GM18519 (cell line): ENCODE data around the gene RAD51B.
"Not testable (repeated sequence)": the region's sequence is repeated elsewhere in the genome, so short reads cannot be mapped to it uniquely, and the experiment has no call there.

Experiments
- ATAC-seq: cut with Tn5 transposase; IDR thresholded peaks from one replicate; pipeline ENCODE4 v1.9.1; 2021; ENCODE audit warnings: mild to moderate bottlenecking, moderate library complexity; ENCODE audit not compliant: unreplicated experiment, low FRiP score

RAD51B gene

DNA sequence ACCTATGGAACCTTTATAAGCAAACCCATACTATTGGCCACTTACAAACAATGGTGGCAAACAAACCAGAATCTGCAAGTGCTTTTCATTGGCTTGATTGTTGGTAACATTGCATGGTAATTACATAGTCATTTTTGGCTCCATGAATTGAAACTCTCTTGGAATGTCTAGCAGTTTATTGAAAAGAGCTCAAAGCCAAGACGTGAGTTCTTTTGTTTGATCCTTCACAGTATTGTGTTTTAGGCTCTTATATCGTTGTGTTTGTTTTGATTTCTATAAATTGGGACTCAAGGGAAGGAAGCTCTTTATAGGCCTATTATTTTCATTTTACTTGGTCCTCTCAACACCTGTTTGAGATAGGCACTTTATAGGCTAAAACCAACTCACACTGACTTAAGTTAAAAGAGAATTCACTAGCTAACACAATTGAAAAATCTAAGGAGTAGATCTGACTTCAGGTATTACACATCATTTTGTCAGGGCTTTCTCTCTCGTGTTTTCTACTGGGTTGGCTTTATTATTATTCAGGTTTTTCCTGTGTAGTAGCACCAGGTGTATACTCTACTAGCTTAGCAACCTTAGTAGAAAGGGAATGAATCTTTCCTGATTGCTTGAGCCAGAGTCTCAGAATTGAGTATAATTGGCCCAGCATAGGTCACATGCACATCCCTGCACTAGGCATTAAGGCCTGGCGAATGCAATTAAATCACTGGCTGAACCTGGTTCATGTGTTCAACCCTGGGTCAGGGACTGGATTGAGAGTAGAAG is 341.4 kb downstream of the RAD51B start:
- no peak for ATAC-seq

DNA sequence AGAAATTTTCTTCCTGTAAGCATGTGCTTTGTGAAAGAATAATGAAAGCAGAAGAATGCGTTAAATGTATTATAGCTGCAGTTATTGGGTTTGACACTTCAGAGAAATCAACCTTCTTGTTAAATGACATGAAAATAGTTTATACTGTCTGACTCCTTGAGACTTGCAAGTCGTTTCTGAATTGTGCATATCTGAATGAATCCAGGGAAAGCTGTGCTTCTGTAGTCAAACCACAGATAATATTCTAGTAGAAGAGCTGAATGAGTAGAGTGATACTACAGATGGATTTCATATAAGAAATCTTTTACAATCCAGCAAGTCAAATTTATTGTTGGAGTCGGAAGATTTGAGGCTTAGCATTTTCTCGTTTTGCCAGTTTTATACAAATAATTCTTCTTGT is 343.3 kb downstream of the RAD51B start:
- no peak for ATAC-seq

DNA sequence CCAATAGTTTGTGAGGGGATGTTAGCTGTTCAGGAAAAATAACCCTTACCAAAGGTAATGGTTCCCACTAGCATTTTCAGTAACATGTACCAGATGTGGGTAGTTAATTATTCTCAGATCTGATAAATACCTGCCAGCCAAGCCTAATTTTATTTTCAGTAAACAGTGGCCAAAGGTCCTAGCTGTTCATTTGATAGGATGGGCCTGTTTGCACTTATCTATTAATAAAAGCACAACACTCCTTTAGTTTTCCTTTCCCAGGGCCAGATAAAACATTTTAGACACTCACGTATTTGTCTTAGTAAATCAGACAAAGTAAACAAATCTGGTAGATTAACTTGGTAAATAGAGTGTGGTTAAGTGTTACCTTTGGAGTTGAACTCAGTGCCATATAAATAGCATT is 345.1 kb downstream of the RAD51B start:
- ATAC-seq: no peak

DNA sequence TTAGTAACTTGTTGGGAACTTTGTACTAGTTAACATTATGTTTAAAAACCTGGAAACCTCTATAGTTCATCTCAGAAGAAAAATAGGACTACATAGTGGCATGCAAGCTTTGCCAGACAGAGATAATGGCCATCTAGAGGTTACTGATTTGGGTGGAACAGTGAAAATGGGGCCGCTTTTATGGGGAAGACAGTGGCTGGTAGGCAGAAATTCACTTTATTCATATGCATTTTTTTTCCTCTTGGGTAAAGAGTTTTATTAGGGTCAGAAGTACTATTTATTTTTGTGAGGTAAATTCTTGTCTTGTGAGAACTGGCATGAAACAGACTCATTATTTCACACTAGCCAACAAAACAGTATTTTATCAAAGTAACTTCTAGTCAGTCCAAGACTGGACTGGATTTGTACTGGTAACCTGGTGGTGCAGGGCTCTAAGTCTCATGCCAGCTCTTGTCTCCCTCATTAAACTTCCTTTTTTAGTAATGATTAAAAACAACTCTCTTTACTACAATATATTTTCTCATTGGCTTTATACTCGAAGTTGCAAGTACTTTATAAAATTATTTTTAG is 345.8 kb downstream of the RAD51B start:
- no peak for ATAC-seq

- ATAC-seq: no peak
Measured at GRCh38 chr14:68166731-68167382, 347.3 kb downstream of the RAD51B start.

DNA sequence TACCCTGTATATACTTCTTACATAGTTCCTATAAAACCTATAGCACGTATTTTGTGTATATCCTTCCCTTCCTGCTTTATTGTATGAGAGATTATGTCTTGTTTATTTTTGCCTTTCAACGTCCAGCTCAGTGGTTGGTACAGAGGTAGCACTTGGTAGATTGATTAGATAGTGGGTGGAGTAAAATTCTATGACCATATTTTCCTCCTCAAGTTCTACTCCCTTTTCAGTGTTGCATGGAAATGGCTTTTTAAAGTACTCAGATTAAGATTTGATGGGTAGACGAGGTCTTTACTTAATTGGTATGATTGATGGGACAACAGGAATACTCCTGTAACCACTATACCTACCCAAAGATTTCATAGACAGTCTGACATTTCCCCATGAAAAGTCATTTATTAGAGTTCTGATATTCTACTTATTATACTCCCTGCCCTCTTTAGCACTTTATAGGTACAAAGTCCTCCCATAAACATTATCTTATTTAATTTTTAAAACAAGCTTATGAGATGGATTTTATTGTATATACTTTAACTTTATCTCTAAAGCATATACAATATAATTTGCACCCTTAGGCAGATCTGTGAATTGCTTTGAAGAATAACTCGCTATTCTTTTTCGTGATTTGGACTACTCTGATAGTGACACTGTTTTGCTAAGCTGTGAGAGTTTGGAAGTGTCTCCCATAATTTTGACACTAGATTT is 348.0 kb downstream of the RAD51B start:
- ATAC-seq: no peak

DNA sequence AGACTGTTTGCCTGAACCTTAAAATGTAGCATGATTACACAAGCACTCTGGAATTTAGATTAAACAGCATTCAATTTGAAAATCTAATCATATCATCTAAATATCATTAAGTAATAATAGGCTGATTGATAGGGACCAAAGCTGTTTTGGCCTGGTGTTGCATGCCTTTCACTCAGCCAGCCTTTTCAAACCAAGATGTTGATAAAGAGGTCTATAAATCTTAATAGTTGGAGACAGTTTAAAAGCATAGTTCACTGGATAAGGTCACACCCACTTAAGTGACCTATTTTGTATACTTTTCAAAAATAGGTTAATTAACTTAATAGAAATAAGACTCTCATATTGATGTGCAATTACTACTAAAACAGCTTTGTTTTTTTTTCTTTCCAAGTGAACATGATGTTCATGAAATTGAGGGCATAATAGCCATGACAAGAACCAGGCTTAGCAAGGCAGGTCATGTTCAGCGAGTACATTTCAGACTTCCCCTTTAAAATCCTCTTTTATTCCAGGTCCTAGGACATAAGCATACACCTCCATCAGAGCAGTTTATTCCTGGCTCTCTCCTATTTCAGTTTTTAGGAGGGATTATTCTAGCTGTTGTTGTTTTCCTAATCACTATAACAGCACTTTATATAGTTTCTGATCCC is 349.0 kb downstream of the RAD51B start:
- ATAC-seq: no peak

- no peak for ATAC-seq
Measured at GRCh38 chr14:68172216-68172615, 352.6 kb downstream of the RAD51B start.

DNA sequence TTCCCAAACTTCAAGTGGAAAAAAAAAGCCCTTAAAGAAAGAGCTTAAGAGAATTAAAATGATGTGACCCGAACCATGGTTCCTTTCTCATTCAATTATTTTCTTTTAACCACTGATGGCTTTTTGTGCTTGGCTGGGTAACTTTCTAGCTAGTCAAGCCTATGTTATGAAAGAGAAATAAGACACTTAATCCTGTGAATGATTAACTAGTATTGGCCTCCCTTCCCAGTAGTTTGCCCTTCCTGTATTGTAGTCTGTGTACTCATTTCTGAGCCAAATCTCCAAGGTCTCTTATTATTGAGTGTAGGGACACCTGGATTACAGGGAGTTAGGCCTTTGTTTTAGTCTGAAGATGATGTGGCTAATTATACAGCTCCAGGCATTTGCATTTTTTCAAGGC is 353.0 kb downstream of the RAD51B start:
- no peak for ATAC-seq

- no peak for ATAC-seq
Measured at GRCh38 chr14:68173227-68173972, 353.8 kb downstream of the RAD51B start.

DNA sequence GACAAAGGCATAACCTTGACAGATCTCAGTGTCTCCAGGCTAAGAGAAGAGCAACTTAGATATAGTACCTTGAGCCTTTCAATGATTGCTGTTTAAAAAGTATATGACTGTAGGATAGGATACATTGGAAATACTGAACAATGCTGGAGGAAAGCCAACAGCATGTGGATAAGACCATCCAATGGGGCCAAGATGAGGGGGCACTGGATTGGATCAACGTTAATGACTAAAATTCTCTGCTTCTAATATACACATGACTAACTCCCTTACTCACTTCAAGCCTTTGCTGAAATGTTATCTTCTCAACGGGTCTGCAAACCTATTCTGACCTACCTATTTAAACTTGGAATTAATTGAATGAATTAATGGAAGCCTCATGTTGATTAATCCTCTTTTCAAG is 354.9 kb downstream of the RAD51B start:
- ATAC-seq: no peak

- ATAC-seq: no peak
Measured at GRCh38 chr14:68176687-68177086, 357.1 kb downstream of the RAD51B start.

- no peak for ATAC-seq
Measured at GRCh38 chr14:68177728-68178127, 358.1 kb downstream of the RAD51B start.

DNA sequence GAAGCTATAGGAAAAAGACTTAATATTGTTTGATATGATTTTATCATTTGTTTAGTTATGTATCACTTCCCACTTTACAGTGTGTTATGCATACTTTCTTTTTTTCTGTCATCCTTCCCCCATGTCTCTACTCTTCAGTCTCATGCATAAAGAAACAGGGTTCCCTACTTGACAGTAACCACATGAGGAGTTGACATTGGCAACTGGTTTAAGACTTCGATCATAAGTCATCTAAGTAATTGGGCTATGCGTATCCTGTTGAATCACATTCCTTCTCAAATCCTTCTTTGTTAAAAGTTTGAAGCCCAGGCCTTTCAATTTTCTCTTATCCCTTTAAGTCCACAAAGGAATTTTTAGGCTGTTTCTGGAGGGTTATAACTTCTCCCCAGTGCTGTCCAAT is 358.7 kb downstream of the RAD51B start:
- ATAC-seq: no peak

DNA sequence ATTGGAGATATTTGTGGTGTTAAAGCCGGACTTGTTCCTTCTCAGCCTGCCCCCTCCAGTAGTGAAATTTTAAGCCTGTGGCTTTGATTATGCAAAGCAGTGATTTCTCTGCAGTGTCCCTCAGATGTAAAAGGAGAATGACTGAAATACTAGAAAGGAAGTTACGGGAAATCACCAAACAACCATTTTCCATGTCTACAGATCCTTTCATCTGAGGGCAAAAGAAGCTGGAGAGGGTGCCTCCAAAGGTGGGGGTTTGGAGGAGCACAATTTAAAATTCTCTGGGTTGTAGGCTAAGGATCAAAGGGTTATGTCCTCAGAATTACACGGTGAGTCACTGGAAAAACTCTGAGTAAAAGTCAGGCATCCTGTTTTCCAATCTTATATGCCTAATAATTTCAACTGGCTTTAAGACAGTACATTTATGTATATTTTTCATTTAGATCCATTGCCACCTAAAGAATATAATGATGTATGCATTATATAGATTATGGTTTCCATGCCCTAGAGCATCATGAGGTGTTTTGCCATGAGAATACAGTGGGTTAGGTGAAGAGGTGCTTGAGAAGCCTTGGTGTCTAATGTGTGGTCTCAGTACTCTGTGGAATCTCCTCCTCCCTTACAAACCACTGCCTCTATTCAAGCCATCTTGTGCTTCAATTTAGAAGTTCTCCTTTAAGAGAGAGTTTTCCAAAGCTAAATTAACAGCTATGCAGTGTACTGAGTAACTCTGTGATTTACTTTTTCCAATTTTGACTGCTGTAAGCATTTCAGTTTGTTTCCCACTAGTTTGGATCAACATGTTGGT is 362.1 kb downstream of the RAD51B start:
- ATAC-seq: no peak

DNA sequence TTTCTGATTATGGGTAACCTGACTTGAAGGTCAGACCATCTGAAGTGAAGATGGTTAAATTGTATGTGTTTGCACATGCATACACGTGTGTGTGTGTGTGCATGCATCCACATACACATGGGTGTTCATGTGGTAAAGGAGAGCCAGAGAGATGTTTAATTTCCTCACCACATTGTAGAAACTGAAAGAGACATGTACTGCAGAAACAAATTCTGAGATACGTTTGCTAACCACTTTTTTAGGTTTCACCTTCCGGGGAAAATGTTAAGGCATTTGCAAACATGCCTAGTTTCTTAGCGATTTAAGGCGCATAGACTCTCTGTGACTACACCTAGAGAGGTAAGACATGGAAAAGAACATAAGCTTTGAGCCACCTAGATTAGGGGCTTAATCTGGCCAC is 362.9 kb downstream of the RAD51B start:
- no peak for ATAC-seq

DNA sequence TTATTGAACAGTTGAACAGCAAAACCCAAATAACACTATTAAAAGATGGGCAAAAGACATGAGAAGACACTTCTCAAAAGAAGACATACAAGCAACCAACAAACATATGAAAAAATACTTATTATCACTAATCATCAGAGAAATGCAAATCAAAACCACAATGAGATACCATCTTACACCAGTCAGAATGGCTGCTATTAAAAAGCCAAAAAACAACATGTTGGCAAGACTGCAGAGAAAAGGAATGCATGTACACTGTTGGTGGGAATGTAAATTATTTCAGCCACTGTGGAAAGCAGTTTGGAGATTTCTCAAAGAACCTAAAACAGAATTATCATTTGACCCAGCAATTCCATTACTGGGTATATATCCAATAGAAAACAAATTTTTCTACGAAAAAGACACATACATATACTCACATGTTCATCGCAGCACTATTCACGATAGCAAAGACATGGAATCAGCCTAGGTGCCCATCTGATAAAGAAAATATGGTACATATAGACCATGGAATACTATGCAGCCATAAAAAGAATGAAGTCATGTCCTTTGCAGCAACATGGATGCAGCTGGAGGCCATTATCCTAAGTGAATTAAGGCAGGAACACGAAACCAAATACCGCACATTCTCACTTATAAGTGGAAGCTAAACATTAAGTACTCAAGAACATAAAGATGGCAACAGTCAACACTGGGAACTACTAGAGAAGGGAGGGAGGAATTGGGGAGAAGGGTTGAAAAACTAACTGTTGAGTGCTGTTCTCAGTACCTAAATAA is 367.1 kb downstream of the RAD51B start:
- not testable (repeated sequence) for ATAC-seq

GRCh38 chr14:68188174-68188573 is 368.6 kb downstream of the RAD51B start:
- ATAC-seq: no peak

GRCh38 chr14:68190032-68190431 is 370.5 kb downstream of the RAD51B start:
- no peak for ATAC-seq
